ENCODE data around the gene SCLT1. TPM values are rescaled to one million over a fixed set of nuclear protein-coding genes. Genes with fewer than 3 reads are reported as not detected.

Gene SCLT1
- total and polyA plus RNA-seq, 2 of the 13 experiments (the other 11 are each of a cell fraction or from before 2014, with no cell fraction given): 1.5 to 8.7 TPM

DNA sequence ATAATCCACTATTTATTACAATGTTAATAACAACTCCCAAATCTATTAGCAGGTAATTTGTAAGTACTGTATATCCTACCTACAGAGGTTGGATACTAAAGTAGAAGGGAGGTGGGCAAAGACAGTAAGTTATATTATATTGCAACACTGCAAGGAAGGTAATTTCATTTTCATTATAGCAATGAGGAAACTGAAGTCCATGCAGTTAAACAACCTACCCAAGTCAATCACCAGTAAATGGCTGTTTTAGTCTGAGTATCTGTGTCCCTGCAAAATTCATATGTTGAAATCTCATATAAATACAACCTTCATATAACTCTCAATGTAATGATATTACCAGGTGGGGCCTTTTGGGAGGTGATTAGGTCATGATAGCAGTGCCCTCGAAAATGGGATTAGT lies 114.4 kb downstream of the SCLT1 start (continued):
- TF ChIP-seq, protein P1, sequence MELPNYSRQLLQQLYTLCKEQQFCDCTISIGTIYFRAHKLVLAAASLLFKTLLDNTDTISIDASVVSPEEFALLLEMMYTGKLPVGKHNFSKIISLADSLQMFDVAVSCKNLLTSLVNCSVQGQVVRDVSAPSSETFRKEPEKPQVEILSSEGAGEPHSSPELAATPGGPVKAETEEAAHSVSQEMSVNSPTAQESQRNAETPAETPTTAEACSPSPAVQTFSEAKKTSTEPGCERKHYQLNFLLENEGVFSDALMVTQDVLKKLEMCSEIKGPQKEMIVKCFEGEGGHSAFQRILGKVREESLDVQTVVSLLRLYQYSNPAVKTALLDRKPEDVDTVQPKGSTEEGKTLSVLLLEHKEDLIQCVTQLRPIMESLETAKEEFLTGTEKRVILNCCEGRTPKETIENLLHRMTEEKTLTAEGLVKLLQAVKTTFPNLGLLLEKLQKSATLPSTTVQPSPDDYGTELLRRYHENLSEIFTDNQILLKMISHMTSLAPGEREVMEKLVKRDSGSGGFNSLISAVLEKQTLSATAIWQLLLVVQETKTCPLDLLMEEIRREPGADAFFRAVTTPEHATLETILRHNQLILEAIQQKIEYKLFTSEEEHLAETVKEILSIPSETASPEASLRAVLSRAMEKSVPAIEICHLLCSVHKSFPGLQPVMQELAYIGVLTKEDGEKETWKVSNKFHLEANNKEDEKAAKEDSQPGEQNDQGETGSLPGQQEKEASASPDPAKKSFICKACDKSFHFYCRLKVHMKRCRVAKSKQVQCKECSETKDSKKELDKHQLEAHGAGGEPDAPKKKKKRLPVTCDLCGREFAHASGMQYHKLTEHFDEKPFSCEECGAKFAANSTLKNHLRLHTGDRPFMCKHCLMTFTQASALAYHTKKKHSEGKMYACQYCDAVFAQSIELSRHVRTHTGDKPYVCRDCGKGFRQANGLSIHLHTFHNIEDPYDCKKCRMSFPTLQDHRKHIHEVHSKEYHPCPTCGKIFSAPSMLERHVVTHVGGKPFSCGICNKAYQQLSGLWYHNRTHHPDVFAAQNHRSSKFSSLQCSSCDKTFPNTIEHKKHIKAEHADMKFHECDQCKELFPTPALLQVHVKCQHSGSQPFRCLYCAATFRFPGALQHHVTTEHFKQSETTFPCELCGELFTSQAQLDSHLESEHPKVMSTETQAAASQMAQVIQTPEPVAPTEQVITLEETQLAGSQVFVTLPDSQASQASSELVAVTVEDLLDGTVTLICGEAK (IDR thresholded peaks at IDR 0.05): no peak
- TF ChIP-seq, protein P1 (CRISPR knock-in tag; IDR thresholded peaks at IDR 0.05): no peak
- TF ChIP-seq NAIF1 (CRISPR knock-in tag; IDR thresholded peaks at IDR 0.05; ENCODE audit: borderline replicate concordance) (no peak), ZNF446 (CRISPR knock-in tag; IDR thresholded peaks at IDR 0.05) (no peak), ZNF878 (CRISPR knock-in tag; IDR thresholded peaks at IDR 0.05) (no peak), ZNF577 (CRISPR knock-in tag; IDR thresholded peaks at IDR 0.05; ENCODE audit: borderline replicate concordance, low read depth) (no peak), ZNF768 (CRISPR knock-in tag; IDR thresholded peaks at IDR 0.05) (no peak), RFXANK (CRISPR knock-in tag; IDR thresholded peaks at IDR 0.05) (no peak), ZNF670 (CRISPR knock-in tag; IDR thresholded peaks at IDR 0.05; ENCODE audit: borderline replicate concordance) (no peak), AGO1 (IDR thresholded peaks at IDR 0.05; ENCODE audit: low read depth, low read length, poor library complexity, severe bottlenecking) (no peak), MAFK (conservative IDR thresholded peaks at IDR 0.05 in 1 of 2, IDR thresholded peaks at IDR 0.05 in 1 of 2; ENCODE audit: low read length in 2 of 2) (no peak), PHF20 (CRISPR knock-in tag; IDR thresholded peaks at IDR 0.05) (no peak), CEBPB (IDR thresholded peaks at IDR 0.05; ENCODE audit: borderline replicate concordance, low read depth, low read length) (no peak), ZNF83 (CRISPR knock-in tag; IDR thresholded peaks at IDR 0.05; ENCODE audit: borderline replicate concordance) (no peak)
- TF ChIP-seq, protein P2, sequence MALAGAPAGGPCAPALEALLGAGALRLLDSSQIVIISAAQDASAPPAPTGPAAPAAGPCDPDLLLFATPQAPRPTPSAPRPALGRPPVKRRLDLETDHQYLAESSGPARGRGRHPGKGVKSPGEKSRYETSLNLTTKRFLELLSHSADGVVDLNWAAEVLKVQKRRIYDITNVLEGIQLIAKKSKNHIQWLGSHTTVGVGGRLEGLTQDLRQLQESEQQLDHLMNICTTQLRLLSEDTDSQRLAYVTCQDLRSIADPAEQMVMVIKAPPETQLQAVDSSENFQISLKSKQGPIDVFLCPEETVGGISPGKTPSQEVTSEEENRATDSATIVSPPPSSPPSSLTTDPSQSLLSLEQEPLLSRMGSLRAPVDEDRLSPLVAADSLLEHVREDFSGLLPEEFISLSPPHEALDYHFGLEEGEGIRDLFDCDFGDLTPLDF (CRISPR knock-in tag; IDR thresholded peaks at IDR 0.05): no peak
- TF ChIP-seq, protein P3, sequence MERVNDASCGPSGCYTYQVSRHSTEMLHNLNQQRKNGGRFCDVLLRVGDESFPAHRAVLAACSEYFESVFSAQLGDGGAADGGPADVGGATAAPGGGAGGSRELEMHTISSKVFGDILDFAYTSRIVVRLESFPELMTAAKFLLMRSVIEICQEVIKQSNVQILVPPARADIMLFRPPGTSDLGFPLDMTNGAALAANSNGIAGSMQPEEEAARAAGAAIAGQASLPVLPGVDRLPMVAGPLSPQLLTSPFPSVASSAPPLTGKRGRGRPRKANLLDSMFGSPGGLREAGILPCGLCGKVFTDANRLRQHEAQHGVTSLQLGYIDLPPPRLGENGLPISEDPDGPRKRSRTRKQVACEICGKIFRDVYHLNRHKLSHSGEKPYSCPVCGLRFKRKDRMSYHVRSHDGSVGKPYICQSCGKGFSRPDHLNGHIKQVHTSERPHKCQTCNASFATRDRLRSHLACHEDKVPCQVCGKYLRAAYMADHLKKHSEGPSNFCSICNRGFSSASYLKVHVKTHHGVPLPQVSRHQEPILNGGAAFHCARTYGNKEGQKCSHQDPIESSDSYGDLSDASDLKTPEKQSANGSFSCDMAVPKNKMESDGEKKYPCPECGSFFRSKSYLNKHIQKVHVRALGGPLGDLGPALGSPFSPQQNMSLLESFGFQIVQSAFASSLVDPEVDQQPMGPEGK (CRISPR knock-in tag; IDR thresholded peaks at IDR 0.05): no peak
- TF ChIP-seq, protein P4, sequence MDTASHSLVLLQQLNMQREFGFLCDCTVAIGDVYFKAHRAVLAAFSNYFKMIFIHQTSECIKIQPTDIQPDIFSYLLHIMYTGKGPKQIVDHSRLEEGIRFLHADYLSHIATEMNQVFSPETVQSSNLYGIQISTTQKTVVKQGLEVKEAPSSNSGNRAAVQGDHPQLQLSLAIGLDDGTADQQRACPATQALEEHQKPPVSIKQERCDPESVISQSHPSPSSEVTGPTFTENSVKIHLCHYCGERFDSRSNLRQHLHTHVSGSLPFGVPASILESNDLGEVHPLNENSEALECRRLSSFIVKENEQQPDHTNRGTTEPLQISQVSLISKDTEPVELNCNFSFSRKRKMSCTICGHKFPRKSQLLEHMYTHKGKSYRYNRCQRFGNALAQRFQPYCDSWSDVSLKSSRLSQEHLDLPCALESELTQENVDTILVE (CRISPR knock-in tag; IDR thresholded peaks at IDR 0.05): no peak

All from HepG2 (cell line).